GM23338 (cell line): ENCODE data around the gene ZCCHC14.

ENCODE experiments used
- CREB1 ChIP-seq: fragments of 250-450 bp; sonication (Bioruptor Pico); IDR thresholded peaks from 2 replicates; pipeline ENCODE4 v1.5.0; 2020; ENCODE audit warnings: low read depth, mild to moderate bottlenecking, moderate library complexity
- EZH2 ChIP-seq: fragments of 200-600 bp; sonication (generic); IDR thresholded peaks from one replicate; pipeline ENCODE4 v1.8.0; 2017; ENCODE audit warnings: antibody characterized with exemption, mild to moderate bottlenecking, low read depth; ENCODE audit not compliant: unreplicated experiment
- EZH2phosphoT487 ChIP-seq: fragments of 200-600 bp; sonication (generic); IDR thresholded peaks from one replicate; pipeline ENCODE4 v1.8.1; 2018; ENCODE audit warnings: antibody characterized with exemption; ENCODE audit not compliant: unreplicated experiment
- JUNB ChIP-seq: IDR thresholded peaks from one replicate; pipeline ENCODE4 v1.6.1; 2016; ENCODE audit warnings: antibody characterized with exemption; ENCODE audit not compliant: unreplicated experiment
- POLR2AphosphoS5 ChIP-seq: IDR thresholded peaks from 2 replicates; pipeline ENCODE4 v1.6.1; 2016; ENCODE audit warnings: antibody characterized with exemption, low read depth
- STAT1 ChIP-seq: IDR thresholded peaks from one replicate; pipeline ENCODE4 v1.6.1; 2016; ENCODE audit warnings: antibody characterized with exemption; ENCODE audit not compliant: unreplicated experiment
- TF ChIP-seq, protein P1 (sequence below), 2 experiments: fragments of 200-600 bp in 1 of 2; sonication (generic) in 1 of 2; conservative IDR thresholded peaks; 2 replicates each; pipeline versions ENCODE4 v1.5.1 to v1.6.1; 2016 to 2017; ENCODE audit warnings: antibody characterized with exemption in 2 of 2, low read depth in 2 of 2, mild to moderate bottlenecking in 2 of 2, moderate library complexity in 1 of 2
- TF ChIP-seq, protein P2 (sequence below): IDR thresholded peaks from 2 replicates; pipeline ENCODE4 v1.6.1; 2016; ENCODE audit warnings: antibody characterized with exemption
- TF ChIP-seq, protein P3 (sequence below): IDR thresholded peaks from one replicate; pipeline ENCODE4 v1.6.1; 2018; ENCODE audit warnings: antibody characterized with exemption; ENCODE audit not compliant: unreplicated experiment

DNA sequence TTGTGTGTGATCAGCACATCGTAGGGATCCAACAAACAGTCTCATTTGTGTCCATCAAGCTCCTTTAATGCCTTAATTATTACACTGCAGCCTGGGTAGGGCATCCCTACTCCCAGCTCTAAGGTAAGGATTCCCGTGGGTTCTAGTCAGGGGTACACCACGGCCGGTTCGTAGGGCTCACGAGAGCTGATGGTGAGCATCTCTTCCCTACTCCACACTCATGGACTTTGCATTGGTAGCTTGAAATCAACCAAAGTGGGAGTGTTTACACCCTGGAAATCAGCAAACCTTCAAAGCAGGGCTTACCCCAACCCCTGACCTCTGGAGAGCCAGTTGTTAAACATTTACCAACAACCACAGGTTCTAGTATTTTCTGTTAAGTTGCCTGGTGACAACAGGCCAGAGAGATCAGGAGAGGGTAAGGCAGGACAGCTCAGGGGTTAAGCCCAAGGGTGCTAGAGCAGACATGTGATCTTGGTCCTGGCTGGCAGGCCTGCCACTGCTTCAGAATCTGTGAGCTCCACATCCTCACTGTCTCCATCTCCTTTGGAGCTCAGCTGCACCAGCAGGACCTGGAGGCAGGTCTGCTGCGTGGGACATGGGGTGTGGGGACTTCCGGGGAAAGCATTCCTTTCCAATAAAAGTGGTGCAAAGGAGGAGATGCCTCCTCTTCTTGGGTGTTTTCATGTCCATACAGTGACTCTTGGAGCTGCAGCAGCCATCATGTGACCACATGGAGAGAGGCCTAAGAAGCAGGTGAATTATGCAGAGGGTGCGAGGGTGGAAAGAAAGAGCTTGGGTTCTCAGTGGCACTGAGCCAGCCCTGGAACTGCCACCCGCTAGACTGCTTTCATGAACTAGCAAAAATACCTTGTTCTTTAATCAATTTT is 36.1 kb upstream of the ZCCHC14 start:
- TF ChIP-seq EZH2 (no peak), POLR2AphosphoS5 (no peak), STAT1 (no peak), EZH2phosphoT487 (no peak), CREB1 (CRISPR knock-in tag) (no peak), JUNB (no peak)
- TF ChIP-seq, protein P1, sequence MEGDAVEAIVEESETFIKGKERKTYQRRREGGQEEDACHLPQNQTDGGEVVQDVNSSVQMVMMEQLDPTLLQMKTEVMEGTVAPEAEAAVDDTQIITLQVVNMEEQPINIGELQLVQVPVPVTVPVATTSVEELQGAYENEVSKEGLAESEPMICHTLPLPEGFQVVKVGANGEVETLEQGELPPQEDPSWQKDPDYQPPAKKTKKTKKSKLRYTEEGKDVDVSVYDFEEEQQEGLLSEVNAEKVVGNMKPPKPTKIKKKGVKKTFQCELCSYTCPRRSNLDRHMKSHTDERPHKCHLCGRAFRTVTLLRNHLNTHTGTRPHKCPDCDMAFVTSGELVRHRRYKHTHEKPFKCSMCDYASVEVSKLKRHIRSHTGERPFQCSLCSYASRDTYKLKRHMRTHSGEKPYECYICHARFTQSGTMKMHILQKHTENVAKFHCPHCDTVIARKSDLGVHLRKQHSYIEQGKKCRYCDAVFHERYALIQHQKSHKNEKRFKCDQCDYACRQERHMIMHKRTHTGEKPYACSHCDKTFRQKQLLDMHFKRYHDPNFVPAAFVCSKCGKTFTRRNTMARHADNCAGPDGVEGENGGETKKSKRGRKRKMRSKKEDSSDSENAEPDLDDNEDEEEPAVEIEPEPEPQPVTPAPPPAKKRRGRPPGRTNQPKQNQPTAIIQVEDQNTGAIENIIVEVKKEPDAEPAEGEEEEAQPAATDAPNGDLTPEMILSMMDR (conservative IDR thresholded peaks at IDR 0.05; ENCODE audit: low read depth in 2 of 2), result no peak
- TF ChIP-seq, protein P2, sequence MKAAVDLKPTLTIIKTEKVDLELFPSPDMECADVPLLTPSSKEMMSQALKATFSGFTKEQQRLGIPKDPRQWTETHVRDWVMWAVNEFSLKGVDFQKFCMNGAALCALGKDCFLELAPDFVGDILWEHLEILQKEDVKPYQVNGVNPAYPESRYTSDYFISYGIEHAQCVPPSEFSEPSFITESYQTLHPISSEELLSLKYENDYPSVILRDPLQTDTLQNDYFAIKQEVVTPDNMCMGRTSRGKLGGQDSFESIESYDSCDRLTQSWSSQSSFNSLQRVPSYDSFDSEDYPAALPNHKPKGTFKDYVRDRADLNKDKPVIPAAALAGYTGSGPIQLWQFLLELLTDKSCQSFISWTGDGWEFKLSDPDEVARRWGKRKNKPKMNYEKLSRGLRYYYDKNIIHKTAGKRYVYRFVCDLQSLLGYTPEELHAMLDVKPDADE, result no peak
- TF ChIP-seq, protein P3, sequence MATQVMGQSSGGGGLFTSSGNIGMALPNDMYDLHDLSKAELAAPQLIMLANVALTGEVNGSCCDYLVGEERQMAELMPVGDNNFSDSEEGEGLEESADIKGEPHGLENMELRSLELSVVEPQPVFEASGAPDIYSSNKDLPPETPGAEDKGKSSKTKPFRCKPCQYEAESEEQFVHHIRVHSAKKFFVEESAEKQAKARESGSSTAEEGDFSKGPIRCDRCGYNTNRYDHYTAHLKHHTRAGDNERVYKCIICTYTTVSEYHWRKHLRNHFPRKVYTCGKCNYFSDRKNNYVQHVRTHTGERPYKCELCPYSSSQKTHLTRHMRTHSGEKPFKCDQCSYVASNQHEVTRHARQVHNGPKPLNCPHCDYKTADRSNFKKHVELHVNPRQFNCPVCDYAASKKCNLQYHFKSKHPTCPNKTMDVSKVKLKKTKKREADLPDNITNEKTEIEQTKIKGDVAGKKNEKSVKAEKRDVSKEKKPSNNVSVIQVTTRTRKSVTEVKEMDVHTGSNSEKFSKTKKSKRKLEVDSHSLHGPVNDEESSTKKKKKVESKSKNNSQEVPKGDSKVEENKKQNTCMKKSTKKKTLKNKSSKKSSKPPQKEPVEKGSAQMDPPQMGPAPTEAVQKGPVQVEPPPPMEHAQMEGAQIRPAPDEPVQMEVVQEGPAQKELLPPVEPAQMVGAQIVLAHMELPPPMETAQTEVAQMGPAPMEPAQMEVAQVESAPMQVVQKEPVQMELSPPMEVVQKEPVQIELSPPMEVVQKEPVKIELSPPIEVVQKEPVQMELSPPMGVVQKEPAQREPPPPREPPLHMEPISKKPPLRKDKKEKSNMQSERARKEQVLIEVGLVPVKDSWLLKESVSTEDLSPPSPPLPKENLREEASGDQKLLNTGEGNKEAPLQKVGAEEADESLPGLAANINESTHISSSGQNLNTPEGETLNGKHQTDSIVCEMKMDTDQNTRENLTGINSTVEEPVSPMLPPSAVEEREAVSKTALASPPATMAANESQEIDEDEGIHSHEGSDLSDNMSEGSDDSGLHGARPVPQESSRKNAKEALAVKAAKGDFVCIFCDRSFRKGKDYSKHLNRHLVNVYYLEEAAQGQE, result no peak
